Hepatocyte (in vitro differentiated cells): ENCODE data around the gene IGFL1.
"Not testable (repeated sequence)": the region's sequence is repeated elsewhere in the genome, so short reads cannot be mapped to it uniquely, and the experiment has no call there.

ENCODE experiments used
- CTCF ChIP-seq: fragments of 200-600 bp; sonication (generic); IDR thresholded peaks from 2 replicates; pipeline ENCODE4 v1.5.1; 2016; ENCODE audit warnings: antibody characterized with exemption, mild to moderate bottlenecking; ENCODE audit not compliant: poor library complexity
- EZH2phosphoT487 ChIP-seq: fragments of 200-600 bp; sonication (generic); IDR thresholded peaks from one replicate; pipeline ENCODE4 v1.6.1; 2018; ENCODE audit warnings: antibody characterized with exemption, mild to moderate bottlenecking, low read depth, moderate library complexity; ENCODE audit not compliant: unreplicated experiment, severe bottlenecking

GRCh38 chr19:46238141-46238540 is 8.6 kb downstream of the IGFL1 start:
- TF ChIP-seq CTCF, EZH2phosphoT487: not testable (repeated sequence)
